Fibroblast of lung (primary cell): Measurements from ENCODE around the gene FAM151A. TPM values are rescaled to one million over a fixed set of nuclear protein-coding genes. Genes with fewer than 3 reads are reported as not detected.
A peak's percentile ranks its signal among the peaks of the same experiment; 100 is the strongest.

Experiments used
- DNase-seq, 2 donors: peaks; one replicate each; pipeline versions ENCODE4 v3.0.0 to v3.0.0-alpha.2; 2010; ENCODE audit warnings: low read depth in 2 of 2
- H2AFZ ChIP-seq: 2 replicates; pipeline ENCODE4 v1.5.1; 2012; ENCODE audit warnings: low read length, control low read depth, inconsistent platforms
- H3K27ac ChIP-seq: 2 replicates; pipeline ENCODE4 v1.5.1; 2011; ENCODE audit warnings: low read length, control low read depth; ENCODE audit not compliant: insufficient read depth
- H3K27me3 ChIP-seq: 2 replicates; pipeline ENCODE4 v1.5.1; 2011; ENCODE audit warnings: mild to moderate bottlenecking, low read length; ENCODE audit not compliant: control insufficient read depth, insufficient read depth
- H3K36me3 ChIP-seq: 2 replicates; pipeline ENCODE4 v1.5.1; 2011; ENCODE audit warnings: low read length; ENCODE audit not compliant: control insufficient read depth, insufficient read depth
- H3K4me1 ChIP-seq: 2 replicates; pipeline ENCODE4 v1.5.1; 2011; ENCODE audit warnings: low read length; ENCODE audit not compliant: control insufficient read depth, insufficient read depth; ENCODE audit errors: extremely low read depth
- H3K4me2 ChIP-seq: 2 replicates; pipeline ENCODE4 v1.5.1; 2011; ENCODE audit warnings: low read length, control low read depth; ENCODE audit not compliant: insufficient read depth; ENCODE audit errors: extremely low read depth
- H3K4me3 ChIP-seq, 4 experiments: fragments of 200-600 bp in 1 of 4; sonication (generic) in 1 of 4; replicated peaks in 1 of 4; 2 replicates each; pipeline ENCODE4 v1.5.1; 2011 to 2016; ENCODE audit warnings: low read length in 4 of 4, low read depth in 3 of 4, mild to moderate bottlenecking in 3 of 4, control low read depth in 2 of 4, inconsistent platforms in 1 of 4, mixed read lengths in 1 of 4; ENCODE audit not compliant: insufficient read depth in 1 of 4; ENCODE audit errors: control extremely low read depth in 1 of 4
- H3K79me2 ChIP-seq: 2 replicates; pipeline ENCODE4 v1.5.1; 2012; ENCODE audit warnings: mild to moderate bottlenecking, low read length, inconsistent platforms; ENCODE audit not compliant: control insufficient read depth, insufficient read depth
- H3K9ac ChIP-seq: 2 replicates; pipeline ENCODE4 v1.5.1; 2011; ENCODE audit warnings: mild to moderate bottlenecking, low read length, control low read depth; ENCODE audit not compliant: insufficient read depth
- H3K9me3 ChIP-seq: 2 replicates; pipeline ENCODE4 v1.5.1; 2012; ENCODE audit warnings: low read depth, low read length; ENCODE audit not compliant: control insufficient read depth, insufficient read depth
- H4K20me1 ChIP-seq: 2 replicates; pipeline ENCODE4 v1.5.1; 2011; ENCODE audit warnings: low read length; ENCODE audit not compliant: control insufficient read depth, insufficient read depth; ENCODE audit errors: extremely low read depth
- CTCF ChIP-seq, 2 donors: IDR thresholded peaks in 1 of 2; conservative IDR thresholded peaks in 1 of 2; 1 replicate in 1 of 2; 2 replicates in 1 of 2; pipeline ENCODE4 v1.5.1; 2011 to 2012; ENCODE audit warnings: low read length in 2 of 2, control low read depth in 1 of 2, inconsistent platforms in 1 of 2, low read depth in 1 of 2, mild to moderate bottlenecking in 1 of 2
- EZH2 ChIP-seq: IDR thresholded peaks from 2 replicates; pipeline ENCODE4 v1.5.1; 2012; ENCODE audit warnings: low read length, control low read depth, mild to moderate bottlenecking; ENCODE audit errors: missing control alignments
- polyA plus RNA-seq, 2 donors: library from polyadenylated mRNA; depleted of rRNA in 1 of 2; stranded (reverse) in 1 of 2; unstranded in 1 of 2; fragments of >200 nt; gene quantifications; 2 replicates each; pipeline ENCODE4 v1.2.1, GENCODE V29; 2011 to 2012; ENCODE audit warnings: missing spikeins in 1 of 2
- total RNA-seq: library from RNA; depleted of rRNA; stranded (reverse); fragments of >200 nt; gene quantifications from 2 replicates; pipeline ENCODE4 v1.2.1, GENCODE V29; 2014

The FAM151A gene
- total and polyA plus RNA-seq, 2 donors (not counting 1 experiment from before 2014, with no cell fraction given): not detected

GRCh38 chr1:54585181-54586066, 37.9 kb downstream of the FAM151A start:
- TF ChIP-seq CTCF (conservative IDR thresholded peaks at IDR 0.05 in 1 of 2, IDR thresholded peaks at IDR 0.05 in 1 of 2; ENCODE audit: low read depth in 1 of 2, low read length in 2 of 2) (no peak), EZH2 (no peak)
- Histone ChIP-seq H3K36me3 (no peaks in the 10 kb centered on the region), H3K27me3 (no peaks in the 10 kb centered on the region), H4K20me1 (no peaks in the 10 kb centered on the region), H3K9ac (no peak overlapping the region), H2AFZ (no peak overlapping the region), H3K4me1 (no peaks in the 10 kb centered on the region), H3K4me3 (no peak overlapping the region), H3K4me2 (no peak overlapping the region), H3K9me3 (no peaks in the 10 kb centered on the region), H3K79me2 (no peaks in the 10 kb centered on the region), H3K27ac (no peak overlapping the region)
- DNase-seq: peak in 1 of 2 donors; percentile 7

- Histone ChIP-seq H3K4me3 (no peak overlapping the region), H3K36me3 (no peaks in the 10 kb centered on the region), H3K4me1 (no peaks in the 10 kb centered on the region), H3K79me2 (no peaks in the 10 kb centered on the region), H3K9ac (no peak overlapping the region), H3K27ac (no peak overlapping the region), H2AFZ (no peak overlapping the region), H4K20me1 (no peaks in the 10 kb centered on the region), H3K4me2 (no peak overlapping the region), H3K27me3 (no peaks in the 10 kb centered on the region), H3K9me3 (no peaks in the 10 kb centered on the region)
- DNase-seq: no peak
- TF ChIP-seq CTCF (conservative IDR thresholded peaks at IDR 0.05 in 1 of 2, IDR thresholded peaks at IDR 0.05 in 1 of 2; ENCODE audit: low read depth in 1 of 2, low read length in 2 of 2): no peak
- no peak for TF ChIP-seq EZH2
These were observed 38.8 kb downstream of the FAM151A start for GRCh38 chr1:54584575-54584974.

GRCh38 chr1:54583871-54584270, 39.5 kb downstream of the FAM151A start:
- Histone ChIP-seq H2AFZ (no peak overlapping the region), H3K4me1 (no peaks in the 10 kb centered on the region), H3K36me3 (no peaks in the 10 kb centered on the region), H4K20me1 (no peaks in the 10 kb centered on the region), H3K9me3 (no peaks in the 10 kb centered on the region), H3K79me2 (no peaks in the 10 kb centered on the region), H3K4me3 (no peak overlapping the region), H3K4me2 (no peak overlapping the region), H3K27me3 (no peaks in the 10 kb centered on the region), H3K27ac (no peak overlapping the region), H3K9ac (no peak overlapping the region)
- TF ChIP-seq EZH2 (no peak), CTCF (conservative IDR thresholded peaks at IDR 0.05 in 1 of 2, IDR thresholded peaks at IDR 0.05 in 1 of 2; ENCODE audit: low read depth in 1 of 2, low read length in 2 of 2) (no peak)
- DNase-seq: no peak
